ENCODE data around the gene SLK.

SLK gene

GRCh38 chr10:103947799-103948516, 19.0 kb upstream of the SLK start:
- no peak for DNase-seq

- DNase-seq, result no peak
Observed at GRCh38 chr10:103949728-103950127, 17.2 kb upstream of the SLK start.

- DNase-seq, result no peak
Observed at GRCh38 chr10:103951183-103951582, 15.8 kb upstream of the SLK start.

- DNase-seq, result no peak
Observed at GRCh38 chr10:103951942-103952341, 15.0 kb upstream of the SLK start.

GRCh38 chr10:103954543-103954942, 12.4 kb upstream of the SLK start:
- no peak for DNase-seq

GRCh38 chr10:103958996-103959395, 7.9 kb upstream of the SLK start:
- no peak for DNase-seq

GRCh38 chr10:103960103-103960502, 6.8 kb upstream of the SLK start:
- DNase-seq, result no peak

- no peak for DNase-seq
Observed at GRCh38 chr10:103967448-103968071, 620 bp downstream of the SLK start.

GRCh38 chr10:103968441-103969391, 1.8 kb downstream of the SLK start:
- no peak for DNase-seq

- no peak for DNase-seq
Observed at GRCh38 chr10:103969436-103969835, 2.5 kb downstream of the SLK start.

GRCh38 chr10:103969857-103970627, 3.1 kb downstream of the SLK start:
- no peak for DNase-seq

- no peak for DNase-seq
Observed at GRCh38 chr10:103975169-103975568, 8.2 kb downstream of the SLK start.

- no peak for DNase-seq
Observed at GRCh38 chr10:103977204-103977603, 10.3 kb downstream of the SLK start.

GRCh38 chr10:103979530-103979929, 12.6 kb downstream of the SLK start:
- DNase-seq, result no peak

GRCh38 chr10:103980288-103980906, 13.5 kb downstream of the SLK start:
- no peak for DNase-seq

GRCh38 chr10:103982639-103983038, 15.7 kb downstream of the SLK start:
- no peak for DNase-seq

GRCh38 chr10:103983367-103983911, 16.5 kb downstream of the SLK start:
- DNase-seq, result no peak

- DNase-seq, result no peak
Observed at GRCh38 chr10:103985726-103986125, 18.8 kb downstream of the SLK start.

GRCh38 chr10:103986360-103986759, 19.4 kb downstream of the SLK start:
- no peak for DNase-seq

GRCh38 chr10:103990121-103990520, 23.2 kb downstream of the SLK start:
- DNase-seq, result no peak

GRCh38 chr10:103990531-103990930, 23.6 kb downstream of the SLK start:
- DNase-seq, result no peak
